Kidney capillary endothelial cell (primary cell): ENCODE data around the gene IFIT1.
"Not testable (repeated sequence)": the region's sequence is repeated elsewhere in the genome, so short reads cannot be mapped to it uniquely, and the experiment has no call there.

Experiments
- DNase-seq: peaks from one replicate; pipeline ENCODE4 v3.0.0-alpha.2; 2018; ENCODE audit warnings: low spot score

The IFIT1 gene, protein sequence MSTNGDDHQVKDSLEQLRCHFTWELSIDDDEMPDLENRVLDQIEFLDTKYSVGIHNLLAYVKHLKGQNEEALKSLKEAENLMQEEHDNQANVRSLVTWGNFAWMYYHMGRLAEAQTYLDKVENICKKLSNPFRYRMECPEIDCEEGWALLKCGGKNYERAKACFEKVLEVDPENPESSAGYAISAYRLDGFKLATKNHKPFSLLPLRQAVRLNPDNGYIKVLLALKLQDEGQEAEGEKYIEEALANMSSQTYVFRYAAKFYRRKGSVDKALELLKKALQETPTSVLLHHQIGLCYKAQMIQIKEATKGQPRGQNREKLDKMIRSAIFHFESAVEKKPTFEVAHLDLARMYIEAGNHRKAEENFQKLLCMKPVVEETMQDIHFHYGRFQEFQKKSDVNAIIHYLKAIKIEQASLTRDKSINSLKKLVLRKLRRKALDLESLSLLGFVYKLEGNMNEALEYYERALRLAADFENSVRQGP

GRCh38 chr10:89391907-89392756 is at the start of gene IFIT1:
Gene IFIT1, plus strand, starts transcription at chr10:89392623. Its CDS starts 90 bp downstream, at chr10:89392713.
- DNase-seq: peak; percentile 74

DNA sequence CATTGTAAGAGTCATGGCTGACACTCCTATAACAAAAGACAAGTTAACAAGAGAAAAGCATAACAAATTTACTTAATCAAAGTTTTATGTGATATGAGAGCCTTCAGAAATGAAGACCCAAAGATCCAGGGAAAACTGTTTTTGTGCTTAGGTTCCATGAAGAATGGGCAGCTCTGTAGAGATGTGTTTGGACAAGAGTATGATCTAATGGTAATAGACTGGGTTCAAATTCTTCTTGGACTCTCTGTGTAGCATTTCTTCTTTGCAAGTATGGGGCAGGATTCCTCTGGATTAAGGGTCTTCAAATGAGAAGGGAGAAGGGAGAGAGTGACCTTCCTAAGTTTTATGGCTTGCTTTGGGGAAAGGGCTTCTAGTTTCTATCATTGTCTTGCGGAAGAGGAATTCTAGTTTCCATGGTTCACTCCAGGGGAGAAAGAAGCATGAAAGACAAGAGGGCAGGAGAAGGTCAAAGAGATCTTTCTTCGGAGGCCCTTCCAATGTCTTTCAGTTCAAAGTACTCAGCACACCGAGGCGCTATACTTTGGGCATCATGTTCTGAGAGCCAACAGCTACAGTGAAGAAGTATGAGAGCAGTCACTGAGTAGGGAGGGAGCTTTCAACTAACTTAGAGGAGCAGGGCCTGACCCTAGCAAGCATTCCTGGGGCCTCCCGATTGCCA is 49.2 kb upstream of the IFIT1 start:
- no peak for DNase-seq

- DNase-seq: no peak
Observed at GRCh38 chr10:89344156-89344555, 48.3 kb upstream of the IFIT1 start.

DNA sequence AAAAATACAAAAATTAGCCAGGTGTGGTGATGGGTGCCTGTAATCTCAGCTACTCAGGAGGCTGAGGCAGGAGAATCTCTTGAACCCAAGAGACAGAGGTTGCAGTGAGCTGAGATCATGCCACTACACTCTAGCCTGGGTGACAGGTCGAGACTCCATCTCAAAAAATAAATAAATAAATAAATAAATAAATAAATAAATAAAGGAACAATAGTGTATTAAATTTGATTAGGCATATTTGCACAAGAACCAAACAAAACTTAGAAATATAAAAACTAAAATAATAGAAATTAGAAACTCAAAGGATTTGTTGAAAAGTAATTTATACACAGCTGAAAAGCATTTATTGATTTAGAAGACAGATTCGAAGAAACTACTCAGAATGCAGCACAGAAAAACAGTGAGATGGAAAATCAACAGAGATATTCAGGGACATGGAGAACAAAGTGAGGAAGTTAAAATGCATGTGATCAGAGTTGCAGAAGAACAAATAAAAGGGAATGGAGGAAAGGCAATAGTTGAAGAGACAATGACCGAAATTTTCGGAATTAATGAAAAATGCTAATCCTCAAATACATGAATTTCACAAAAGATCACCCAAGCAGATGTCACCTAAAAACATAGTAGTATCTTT is 46.9 kb upstream of the IFIT1 start:
- DNase-seq: no peak

DNA sequence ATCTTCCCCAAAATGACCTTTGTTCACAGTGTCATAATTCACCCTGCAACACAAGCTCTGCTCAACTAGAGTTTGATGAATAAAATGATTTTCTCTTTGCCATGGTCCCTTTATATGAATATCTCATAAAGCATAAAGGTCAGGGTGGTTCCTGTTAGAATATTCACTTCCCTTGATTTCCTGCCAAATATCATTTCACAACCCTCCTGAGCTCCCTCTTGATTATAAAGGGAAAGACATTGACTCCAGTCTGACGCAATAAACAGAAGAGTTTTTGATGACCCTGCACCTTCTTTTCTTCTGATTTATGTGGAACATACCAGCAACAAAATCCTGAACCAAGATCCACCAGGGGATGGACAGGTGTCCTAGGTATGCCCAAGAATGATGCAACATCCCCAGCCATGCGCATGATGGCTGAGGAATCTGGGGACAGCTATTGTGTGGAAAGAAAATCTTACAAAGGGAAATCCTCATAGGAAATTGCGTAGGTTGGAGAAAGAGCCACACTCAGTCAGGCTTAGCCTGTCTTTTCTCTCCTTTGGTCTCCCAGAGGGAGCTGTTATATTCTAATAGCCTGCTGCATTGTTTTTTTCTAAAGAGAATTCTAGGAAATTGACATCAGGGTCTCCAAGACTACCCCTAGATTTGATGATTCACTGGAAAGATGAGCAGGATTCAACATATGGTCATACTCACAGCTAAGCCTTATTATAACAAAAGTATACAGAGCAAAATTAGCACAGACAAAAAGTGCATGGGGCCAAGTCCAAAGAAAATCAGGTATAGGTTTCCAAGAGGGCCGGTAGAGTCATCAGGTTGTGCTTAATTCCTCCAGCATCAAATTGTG is 45.8 kb upstream of the IFIT1 start:
- DNase-seq: peak; percentile 68

GRCh38 chr10:89347701-89348457 is 44.5 kb upstream of the IFIT1 start:
- DNase-seq: no peak

DNA sequence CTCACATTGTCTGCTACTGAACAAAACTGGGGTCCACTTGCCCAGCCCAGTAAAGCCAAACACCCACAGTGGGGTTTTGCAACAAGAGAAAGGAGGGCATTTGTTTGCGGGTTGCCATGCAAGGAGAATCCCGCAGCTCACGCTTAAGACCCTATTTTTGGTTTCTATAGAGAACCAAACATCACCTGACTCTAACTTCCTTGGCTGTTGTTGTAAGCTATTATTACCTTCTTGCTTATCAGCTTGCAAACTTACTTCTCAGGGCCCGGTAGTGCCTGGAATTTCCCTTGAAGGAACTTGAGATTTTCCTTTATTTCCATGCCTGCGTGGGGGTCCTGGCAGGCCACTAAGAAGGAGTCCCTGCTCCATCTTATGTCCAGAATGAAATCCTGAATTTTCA is 43.9 kb upstream of the IFIT1 start:
- no peak for DNase-seq

DNA sequence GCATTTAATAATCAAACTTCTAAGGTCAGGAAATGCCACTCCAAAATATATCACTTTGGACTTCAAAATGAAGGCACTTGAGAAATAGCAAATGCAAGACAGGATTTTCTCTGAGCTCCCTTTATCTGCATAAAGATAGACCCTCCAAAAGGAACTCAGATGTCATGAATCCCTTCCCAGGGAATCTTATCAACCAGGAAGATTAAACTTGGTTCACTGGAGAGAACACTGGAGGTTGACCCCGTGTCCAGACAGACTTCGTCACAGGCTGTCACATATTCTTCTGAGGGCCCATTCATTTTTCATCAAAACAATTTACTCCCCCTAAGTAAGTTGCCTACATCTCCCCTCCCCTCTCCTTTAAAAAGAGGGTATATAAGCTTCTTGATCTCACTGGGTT is 43.4 kb upstream of the IFIT1 start:
- no peak for DNase-seq

GRCh38 chr10:89350631-89351315 is 41.6 kb upstream of the IFIT1 start:
- DNase-seq: not testable (repeated sequence)

GRCh38 chr10:89351412-89351779 is 41.0 kb upstream of the IFIT1 start:
- DNase-seq: no peak

DNA sequence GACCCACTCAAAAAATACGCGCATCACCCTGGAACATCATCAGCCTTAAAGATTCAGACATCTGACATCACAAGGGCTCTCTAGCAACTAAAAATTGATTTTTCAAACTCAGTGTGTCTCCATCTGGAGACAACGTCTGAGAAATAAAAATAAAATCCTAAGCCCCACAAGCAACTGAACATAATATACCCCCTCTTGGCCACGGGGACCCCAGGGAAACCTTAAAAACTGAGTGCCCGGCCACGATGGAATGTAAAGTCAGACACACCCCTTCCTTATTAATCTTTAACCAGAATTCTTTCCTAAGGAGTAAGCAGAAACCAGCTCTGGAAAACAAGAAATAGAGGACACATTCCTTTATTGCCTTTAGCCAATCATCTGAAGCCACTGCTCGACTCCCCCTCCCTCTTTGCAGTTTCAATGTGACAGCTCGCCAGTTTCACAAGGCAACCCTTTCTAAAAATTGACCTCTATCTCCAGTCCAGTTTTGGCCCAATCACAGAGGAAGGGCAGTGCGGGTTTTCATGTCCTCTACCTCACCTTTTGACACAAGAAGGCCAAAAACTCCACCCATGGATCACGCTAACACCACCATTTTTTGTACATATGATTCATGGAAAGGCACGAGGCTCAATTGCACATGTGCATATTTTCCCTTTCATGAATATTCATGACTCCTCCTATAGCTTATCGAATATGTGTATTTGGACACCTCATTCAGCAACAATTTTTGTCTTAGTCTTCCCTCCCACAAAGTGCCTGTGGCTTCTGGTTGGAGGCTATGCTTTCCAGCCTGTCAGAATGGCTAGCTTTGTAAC is 40.4 kb upstream of the IFIT1 start:
- DNase-seq: no peak

GRCh38 chr10:89352802-89353201 is 39.6 kb upstream of the IFIT1 start:
- DNase-seq: no peak

- no peak for DNase-seq
Observed at GRCh38 chr10:89355394-89355931, 37.0 kb upstream of the IFIT1 start.

- no peak for DNase-seq
Observed at GRCh38 chr10:89357096-89357495, 35.3 kb upstream of the IFIT1 start.

DNA sequence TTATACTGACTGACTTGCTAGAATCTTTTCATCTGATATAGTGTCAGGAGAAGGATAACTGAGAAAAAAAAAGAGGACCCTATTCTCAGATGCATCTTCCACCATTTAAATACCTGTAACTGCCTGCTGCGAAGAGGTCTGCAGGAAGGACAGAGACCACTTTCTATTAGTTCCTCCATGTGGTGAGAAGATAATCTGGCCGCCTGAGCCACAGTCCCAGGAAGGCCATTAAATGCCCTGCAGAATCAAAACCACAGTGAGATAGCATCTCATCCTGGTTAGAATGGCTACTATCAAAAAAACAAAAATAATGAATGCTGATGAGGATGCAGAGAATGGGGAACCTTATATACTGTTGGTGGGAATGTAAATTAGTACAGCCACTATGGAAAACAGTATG is 34.4 kb upstream of the IFIT1 start:
- DNase-seq: no peak

GRCh38 chr10:89360157-89360556 is 32.3 kb upstream of the IFIT1 start:
- DNase-seq: no peak

DNA sequence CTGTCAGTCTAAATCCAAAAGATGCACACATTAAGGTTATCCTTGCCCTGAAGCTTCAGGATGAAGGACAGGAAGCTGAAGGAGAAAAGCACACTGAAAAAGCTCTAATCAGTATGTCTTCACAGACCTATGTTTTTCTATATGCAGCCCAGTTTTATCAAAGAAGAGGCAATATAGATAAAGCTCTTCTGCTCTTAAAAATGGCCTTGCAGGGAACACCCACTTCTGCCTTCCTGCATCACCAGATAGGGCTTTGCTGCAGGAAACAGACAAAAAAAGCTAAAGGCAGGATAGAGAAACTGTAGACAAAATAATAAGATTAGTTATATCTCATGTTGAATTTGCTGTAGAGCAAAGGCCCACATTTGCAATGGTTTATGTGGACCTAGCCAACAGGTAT is 29.5 kb upstream of the IFIT1 start:
- DNase-seq: no peak

DNA sequence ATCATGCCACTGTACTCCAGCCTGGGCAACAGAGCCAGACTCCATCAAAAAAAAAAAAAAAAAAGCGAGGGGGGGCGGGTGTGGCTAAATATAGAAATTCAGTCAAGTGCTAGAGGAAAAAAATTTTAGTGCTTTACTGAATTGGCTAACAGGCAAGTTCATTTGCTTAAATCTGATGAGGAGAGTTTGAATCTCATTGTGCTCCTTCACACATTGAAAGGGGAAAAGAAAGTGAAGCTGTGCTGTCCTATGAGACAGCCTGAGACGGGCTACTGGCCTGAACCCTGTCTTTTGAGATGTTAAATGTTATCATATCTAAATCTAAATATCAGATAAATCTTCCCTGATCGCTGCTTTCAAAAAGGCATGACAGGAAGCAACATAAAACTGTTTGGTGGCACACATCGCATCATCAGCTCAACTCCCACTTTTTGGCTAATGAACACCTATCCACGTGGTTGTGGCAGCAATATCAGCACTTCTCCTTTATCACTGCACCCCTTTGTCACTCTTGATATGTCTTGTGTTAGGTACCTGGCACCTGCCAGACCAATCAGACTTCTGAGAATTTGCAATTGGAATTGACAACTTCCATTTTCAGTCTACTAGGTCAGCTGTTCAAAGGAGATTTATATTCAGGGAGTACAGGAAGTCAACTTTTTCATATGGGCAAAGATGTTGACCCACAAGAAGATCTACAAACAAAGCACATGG is 28.5 kb upstream of the IFIT1 start:
- DNase-seq: no peak
